Subcutaneous adipose tissue (tissue), 4 donors: Measurements from ENCODE around the gene SLC35B1. TPM values are rescaled to one million over a fixed set of nuclear protein-coding genes. Genes with fewer than 3 reads are reported as not detected.

Experiments
- total RNA-seq, 4 donors: library from RNA; depleted of rRNA; stranded (reverse); fragments of >200 nt; gene quantifications; one replicate each; pipeline ENCODE4 v1.1.0, GENCODE V29; 2016
- TF ChIP-seq, protein P1 (sequence below): fragments of 450-650 bp; IDR thresholded peaks from one replicate; pipeline ENCODE4 v1.5.1; 2016; ENCODE audit warnings: low read depth, mild to moderate bottlenecking, control low read depth, antibody characterized with exemption, moderate library complexity

The SLC35B1 gene
- total RNA-seq, 4 donors from 2014 or later, result 26.8 to 42.2 (median 33.3) TPM

- TF ChIP-seq, protein P1, sequence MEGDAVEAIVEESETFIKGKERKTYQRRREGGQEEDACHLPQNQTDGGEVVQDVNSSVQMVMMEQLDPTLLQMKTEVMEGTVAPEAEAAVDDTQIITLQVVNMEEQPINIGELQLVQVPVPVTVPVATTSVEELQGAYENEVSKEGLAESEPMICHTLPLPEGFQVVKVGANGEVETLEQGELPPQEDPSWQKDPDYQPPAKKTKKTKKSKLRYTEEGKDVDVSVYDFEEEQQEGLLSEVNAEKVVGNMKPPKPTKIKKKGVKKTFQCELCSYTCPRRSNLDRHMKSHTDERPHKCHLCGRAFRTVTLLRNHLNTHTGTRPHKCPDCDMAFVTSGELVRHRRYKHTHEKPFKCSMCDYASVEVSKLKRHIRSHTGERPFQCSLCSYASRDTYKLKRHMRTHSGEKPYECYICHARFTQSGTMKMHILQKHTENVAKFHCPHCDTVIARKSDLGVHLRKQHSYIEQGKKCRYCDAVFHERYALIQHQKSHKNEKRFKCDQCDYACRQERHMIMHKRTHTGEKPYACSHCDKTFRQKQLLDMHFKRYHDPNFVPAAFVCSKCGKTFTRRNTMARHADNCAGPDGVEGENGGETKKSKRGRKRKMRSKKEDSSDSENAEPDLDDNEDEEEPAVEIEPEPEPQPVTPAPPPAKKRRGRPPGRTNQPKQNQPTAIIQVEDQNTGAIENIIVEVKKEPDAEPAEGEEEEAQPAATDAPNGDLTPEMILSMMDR, result no peak
Measured at GRCh38 chr17:49670641-49671040, 37.1 kb downstream of the SLC35B1 start.

- TF ChIP-seq, protein P1, result no peak
Measured at GRCh38 chr17:49670002-49670401, 37.8 kb downstream of the SLC35B1 start.

DNA sequence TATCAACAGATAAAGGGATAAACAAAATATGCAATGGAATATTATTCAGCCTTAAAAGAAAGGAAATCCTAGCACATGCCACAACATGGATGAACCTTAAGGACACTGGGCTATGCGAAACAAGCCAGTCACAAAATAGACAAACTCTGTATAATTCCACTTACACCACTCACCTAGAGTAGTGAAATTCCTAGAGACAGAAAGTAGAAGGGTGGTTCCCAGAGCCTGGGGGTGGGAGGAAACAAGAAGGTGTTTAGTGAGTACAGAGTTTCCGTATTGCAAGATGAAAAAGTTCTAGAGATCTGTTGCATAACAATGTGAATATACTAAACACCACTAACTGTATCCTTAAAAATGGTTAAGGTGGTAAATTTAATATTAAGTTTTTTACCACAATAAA, 39.9 kb downstream of the SLC35B1 start:
- TF ChIP-seq, protein P1, result no peak

GRCh38 chr17:49664706-49665211, 43.0 kb downstream of the SLC35B1 start:
- TF ChIP-seq, protein P1, result no peak

DNA sequence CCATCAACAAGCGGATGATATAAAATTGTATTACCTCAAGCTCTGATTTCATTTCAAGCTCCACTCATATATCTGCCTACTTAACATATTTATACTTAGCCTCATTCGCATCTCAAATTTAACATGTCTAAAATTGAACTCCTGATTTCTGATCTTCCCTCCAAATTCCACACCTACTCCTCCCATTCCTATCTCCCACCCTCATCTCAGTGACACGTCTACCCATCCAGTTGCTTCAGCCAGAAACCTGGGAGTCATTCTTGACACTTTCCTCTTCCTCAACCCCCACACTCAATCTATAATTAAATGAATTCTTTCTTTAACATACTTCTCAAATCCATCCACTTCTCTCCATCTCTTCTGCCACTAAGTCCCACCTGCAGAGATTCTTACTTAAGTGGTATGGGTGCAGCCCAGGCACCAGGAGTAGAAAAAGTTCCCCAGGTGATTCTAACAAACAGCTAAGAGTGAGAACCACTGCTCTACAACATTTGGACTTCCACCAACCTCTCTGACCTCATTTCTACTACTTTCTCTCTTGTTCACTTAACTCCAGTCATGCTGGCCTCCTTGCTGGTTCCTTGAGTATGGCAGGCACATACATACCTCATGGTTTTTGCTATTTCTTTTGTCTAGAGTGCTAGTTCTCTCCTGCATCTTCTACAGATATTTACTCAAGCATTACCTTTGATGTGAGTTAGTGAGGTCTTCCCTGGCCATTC, 47.9 kb downstream of the SLC35B1 start:
- TF ChIP-seq, protein P1, result no peak

- TF ChIP-seq, protein P1, result no peak
Measured at GRCh38 chr17:49656247-49656646, 51.5 kb downstream of the SLC35B1 start.

Other genes starting within 250 kb of the SLC35B1 start
- 1 to 10 TPM in 3 of 4 donors, under 1 TPM in 1; 0.51 to 2.8 (median 1.9) TPM for gene NGFR, start 212.7 kb downstream of the SLC35B1 start, total RNA-seq
- 1 to 10 TPM in 3 of 4 donors, under 1 TPM in 1; 0.65 to 7.9 (median 4.4) TPM for gene NXPH3, start 132.1 kb downstream of the SLC35B1 start, total RNA-seq
- gene SPOP, start 29.9 kb downstream of the SLC35B1 start, total RNA-seq, result 10 to 100 TPM; 44.5 to 91.5 (median 65.5) TPM
- 10 to 100 TPM in 1 of 4 donors, 1 to 10 TPM in 3; 3.9 to 19.4 (median 8.4) TPM for gene FAM117A, start 56.2 kb upstream of the SLC35B1 start, total RNA-seq
- gene KAT7, start 80.7 kb upstream of the SLC35B1 start, total RNA-seq, result 10 to 100 TPM; 22.8 to 42.8 (median 33.3) TPM
- gene TAC4, start 140.1 kb upstream of the SLC35B1 start, total RNA-seq, result not detected